Mesothelial cell of epicardium (in vitro differentiated cells): Measurements from ENCODE around the gene CAMK2B. TPM values are rescaled to one million over a fixed set of nuclear protein-coding genes. Genes with fewer than 3 reads are reported as not detected.

Source experiments
- DNase-seq, 2 experiments: peaks; one replicate each; pipeline ENCODE4 v3.0.0; 2021; ENCODE audit warnings: low spot score in 2 of 2; ENCODE audit not compliant: unreplicated experiment in 2 of 2
- H3K27ac Mint-ChIP-seq: 2 replicates; pipeline ENCODE4 v1.8.0; 2021; ENCODE audit warnings: mixed read lengths
- H3K27me3 Mint-ChIP-seq: 2 replicates; pipeline ENCODE4 v1.8.0; 2021; ENCODE audit warnings: low read depth, mixed read lengths
- H3K36me3 Mint-ChIP-seq: 2 replicates; pipeline ENCODE4 v1.8.0; 2021; ENCODE audit warnings: mixed read lengths
- H3K4me1 Mint-ChIP-seq: 2 replicates; pipeline ENCODE4 v1.8.0; 2021; ENCODE audit warnings: mixed read lengths
- H3K4me3 Mint-ChIP-seq: 2 replicates; pipeline ENCODE4 v1.8.0; 2021; ENCODE audit warnings: mild to moderate bottlenecking, moderate library complexity, mixed read lengths
- H3K9me3 Mint-ChIP-seq: 2 replicates; pipeline ENCODE4 v1.8.0; 2021; ENCODE audit warnings: mixed read lengths
- CTCF ChIP-seq: fragments of 200-600 bp; sonication (generic); IDR thresholded peaks from one replicate; pipeline ENCODE4 v1.5.0; 2021; ENCODE audit warnings: antibody characterized with exemption; ENCODE audit not compliant: unreplicated experiment
- total RNA-seq: library from RNA; stranded (reverse); gene quantifications from 3 replicates; pipeline ENCODE4 v1.2.1, GENCODE V29; 2021

CAMK2B gene
- total RNA-seq, 1 donor from 2014 or later: 1.8 TPM

- DNase-seq: no peak
- no peak for TF ChIP-seq CTCF
- no peaks in the 10 kb centered on the region for H3K4me1 Mint-ChIP-seq
- H3K36me3 Mint-ChIP-seq: no peaks in the 10 kb centered on the region
- H3K4me3 Mint-ChIP-seq: no peak overlapping the region
- H3K27ac Mint-ChIP-seq: no peak overlapping the region
- peaks cover 50% of the 10 kb centered on the region for H3K27me3 Mint-ChIP-seq
- H3K9me3 Mint-ChIP-seq: peaks cover 17% of the 10 kb centered on the region
Observed at GRCh38 chr7:44313621-44314031, 11.8 kb downstream of the CAMK2B start.

- H3K9me3 Mint-ChIP-seq: peaks cover 17% of the 10 kb centered on the region
- no peak overlapping the region for H3K27ac Mint-ChIP-seq
- H3K36me3 Mint-ChIP-seq: no peaks in the 10 kb centered on the region
- H3K27me3 Mint-ChIP-seq: peaks cover 49% of the 10 kb centered on the region
- H3K4me1 Mint-ChIP-seq: no peaks in the 10 kb centered on the region
- no peak overlapping the region for H3K4me3 Mint-ChIP-seq
- no peak for TF ChIP-seq CTCF
- no peak for DNase-seq
Observed at GRCh38 chr7:44313016-44313415, 12.4 kb downstream of the CAMK2B start.

- Mint-ChIP-seq H3K4me3 (no peak overlapping the region), H3K36me3 (no peaks in the 10 kb centered on the region), H3K27ac (no peak overlapping the region), H3K27me3 (peaks cover 44% of the 10 kb centered on the region), H3K9me3 (peaks cover 17% of the 10 kb centered on the region), H3K4me1 (no peaks in the 10 kb centered on the region)
- TF ChIP-seq CTCF: no peak
- no peak for DNase-seq
Observed at GRCh38 chr7:44311561-44312495, 13.6 kb downstream of the CAMK2B start.

- no peak for TF ChIP-seq CTCF
- no peak for DNase-seq
- no peaks in the 10 kb centered on the region for H3K36me3 Mint-ChIP-seq
- no peak overlapping the region for H3K27ac Mint-ChIP-seq
- H3K9me3 Mint-ChIP-seq: peaks cover 11% of the 10 kb centered on the region
- peak overlapping the region; percentile 50 for H3K4me3 Mint-ChIP-seq
- H3K27me3 Mint-ChIP-seq: peaks cover 34% of the 10 kb centered on the region
- H3K4me1 Mint-ChIP-seq: no peaks in the 10 kb centered on the region
Observed at GRCh38 chr7:44310221-44310848, 15.1 kb downstream of the CAMK2B start.

GRCh38 chr7:44309271-44310091, 15.9 kb downstream of the CAMK2B start:
- Mint-ChIP-seq H3K27me3 (peaks cover 27% of the 10 kb centered on the region), H3K36me3 (no peaks in the 10 kb centered on the region), H3K27ac (no peak overlapping the region), H3K9me3 (peaks cover 3% of the 10 kb centered on the region), H3K4me1 (no peaks in the 10 kb centered on the region), H3K4me3 (peak overlapping the region; percentile 50)
- TF ChIP-seq CTCF: no peak
- DNase-seq: peak in 1 of 2 experiments; percentile 68
